MG63 (cell line): Measurements from ENCODE around the gene SHKBP1. TPM values are rescaled to one million over a fixed set of nuclear protein-coding genes. Genes with fewer than 3 reads are reported as not detected.

Source experiments
- DNase-seq: peaks from one replicate; pipeline ENCODE4 v3.0.0-alpha.2; 2020
- H3K27me3 ChIP-seq: fragments of 250-450 bp; sonication (Bioruptor Pico); 2 replicates; pipeline ENCODE4 v1.5.1; 2020; ENCODE audit warnings: mild to moderate bottlenecking, moderate library complexity
- H3K36me3 ChIP-seq: fragments of 250-450 bp; sonication (Bioruptor Pico); 2 replicates; pipeline ENCODE4 v1.5.1; 2020; ENCODE audit warnings: mild to moderate bottlenecking, moderate library complexity
- H3K4me3 ChIP-seq: fragments of 250-450 bp; sonication (Bioruptor Pico); 2 replicates; pipeline ENCODE4 v1.5.1; 2020; ENCODE audit warnings: mild to moderate bottlenecking, moderate library complexity
- H3K9me3 ChIP-seq: fragments of 250-450 bp; sonication (Bioruptor Pico); 2 replicates; pipeline ENCODE4 v1.5.1; 2020; ENCODE audit warnings: mild to moderate bottlenecking, moderate library complexity
- total RNA-seq: library from RNA; depleted of rRNA; stranded (reverse); fragments of >200 nt; shearing (Covaris generic); gene quantifications from 2 replicates; pipeline ENCODE4 v1.2.3, GENCODE V29; 2014; ENCODE audit warnings: low replicate concordance

The SHKBP1 gene
- total RNA-seq, 1 experiment from 2014 or later: 105 TPM

DNA sequence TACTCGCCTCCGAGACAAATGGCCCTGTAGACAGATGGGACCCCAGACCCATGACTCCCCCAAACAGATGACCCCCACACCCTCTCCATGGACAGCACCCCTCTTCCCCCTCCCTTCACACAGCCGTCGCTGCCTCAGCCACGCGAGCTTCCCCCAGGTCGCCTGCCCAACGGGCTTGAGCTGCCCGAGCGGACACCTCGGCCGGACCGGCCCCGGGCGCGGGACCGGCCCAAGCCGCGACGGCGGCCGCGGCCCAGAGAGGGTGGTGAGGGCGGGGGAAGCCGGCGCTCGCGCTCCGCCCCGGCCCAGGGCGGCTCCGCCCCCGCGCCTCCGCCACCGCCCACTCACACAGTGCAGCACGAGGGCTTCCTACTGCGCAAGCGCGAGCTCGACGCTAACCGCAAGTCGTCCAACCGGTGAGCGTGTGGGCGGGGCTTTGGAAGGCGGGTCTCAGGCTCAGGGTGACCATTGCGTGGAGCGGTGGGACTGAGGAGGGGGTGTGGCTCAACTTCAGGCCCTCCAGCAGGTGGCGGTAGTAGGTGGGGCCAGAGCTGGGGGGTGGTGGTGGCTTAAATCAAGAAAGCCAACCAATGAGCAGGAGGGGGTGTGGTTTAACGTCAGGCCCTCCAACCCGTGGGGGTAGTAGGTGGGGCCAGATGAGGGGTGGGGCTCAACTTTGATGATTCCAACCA, 6.2 kb upstream of the SHKBP1 start:
- Histone ChIP-seq H3K36me3 (no peaks in the 10 kb centered on the region), H3K27me3 (no peaks in the 10 kb centered on the region), H3K4me3 (peak overlapping the region; percentile 52), H3K9me3 (no peaks in the 10 kb centered on the region)
- DNase-seq: peak; percentile 100

DNA sequence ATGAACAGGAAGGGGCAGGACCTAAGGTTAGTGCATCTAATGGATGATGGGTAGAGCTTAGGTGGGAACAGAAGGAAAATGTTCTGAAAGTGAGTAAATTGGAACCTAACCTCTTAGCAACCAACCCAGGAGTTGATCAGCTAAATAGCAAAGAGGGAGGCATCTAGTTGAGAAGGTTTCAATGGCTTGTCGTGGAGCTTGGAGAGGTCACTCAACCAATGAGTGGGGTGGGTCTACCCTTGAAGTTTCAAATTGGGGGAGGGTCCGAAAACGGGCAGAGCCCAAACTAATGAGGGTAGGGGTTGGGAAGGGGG, 5.7 kb upstream of the SHKBP1 start:
- no peak overlapping the region for H3K4me3 ChIP-seq

DNA sequence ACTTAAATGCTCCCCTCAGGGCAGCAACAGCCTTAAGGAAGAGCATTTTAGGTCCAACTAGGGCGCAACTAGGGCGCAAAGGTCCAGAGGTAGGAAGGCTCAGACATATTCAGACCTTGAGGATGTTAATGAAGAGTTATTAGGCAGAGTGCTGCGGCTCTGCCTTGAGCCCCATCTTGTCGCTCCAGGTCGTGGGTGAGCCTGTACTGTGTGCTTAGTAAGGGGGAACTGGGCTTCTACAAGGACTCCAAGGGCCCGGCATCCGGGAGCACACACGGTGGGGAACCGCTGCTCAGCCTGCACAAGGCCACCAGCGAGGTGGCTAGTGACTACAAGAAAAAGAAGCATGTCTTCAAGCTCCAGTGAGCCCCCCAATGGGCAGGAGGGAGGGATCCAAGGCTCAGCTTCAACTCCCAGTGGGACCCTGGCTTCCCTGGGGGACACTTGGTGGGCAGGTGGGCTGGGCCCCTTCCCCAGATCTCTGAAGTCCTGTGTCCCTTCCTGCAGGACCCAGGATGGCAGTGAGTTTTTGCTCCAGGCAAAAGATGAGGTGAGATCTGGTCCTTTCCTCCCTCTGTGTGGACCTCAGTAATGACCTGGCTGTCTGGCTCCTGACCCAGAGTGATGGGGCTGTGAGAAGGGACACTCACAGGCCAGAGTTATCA, 4.7 kb upstream of the SHKBP1 start:
- DNase-seq: no peak
- no peaks in the 10 kb centered on the region for H3K27me3 ChIP-seq
- no peak overlapping the region for H3K4me3 ChIP-seq
- no peaks in the 10 kb centered on the region for H3K36me3 ChIP-seq
- no peaks in the 10 kb centered on the region for H3K9me3 ChIP-seq

More for the DNA sequence above, 5.7 kb upstream of the SHKBP1 start:
- no peak for DNase-seq
- Histone ChIP-seq H3K36me3 (no peaks in the 10 kb centered on the region), H3K27me3 (no peaks in the 10 kb centered on the region), H3K9me3 (no peaks in the 10 kb centered on the region)

DNA sequence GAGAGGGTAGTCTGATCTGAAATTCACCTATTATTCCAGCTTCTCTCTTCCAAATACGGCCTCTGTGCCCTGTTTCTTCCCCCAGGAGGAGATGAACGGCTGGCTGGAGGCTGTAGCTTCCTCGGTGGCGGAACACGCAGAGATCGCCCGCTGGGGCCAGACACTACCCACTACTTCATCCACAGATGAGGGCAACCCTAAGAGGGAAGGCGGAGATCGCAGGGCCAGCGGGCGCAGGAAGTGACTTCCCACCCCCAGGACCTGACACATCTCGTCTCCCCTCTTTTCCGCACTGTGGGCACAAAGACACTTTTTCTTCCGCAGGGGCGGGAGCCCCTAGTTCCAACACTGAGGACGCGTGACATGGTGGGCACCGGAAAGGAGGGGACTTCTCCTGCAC, 1.3 kb upstream of the SHKBP1 start:
- peaks cover 14% of the 10 kb centered on the region for H3K36me3 ChIP-seq
- H3K27me3 ChIP-seq: no peaks in the 10 kb centered on the region
- no peak overlapping the region for H3K4me3 ChIP-seq
- H3K9me3 ChIP-seq: no peaks in the 10 kb centered on the region
- DNase-seq: no peak

DNA sequence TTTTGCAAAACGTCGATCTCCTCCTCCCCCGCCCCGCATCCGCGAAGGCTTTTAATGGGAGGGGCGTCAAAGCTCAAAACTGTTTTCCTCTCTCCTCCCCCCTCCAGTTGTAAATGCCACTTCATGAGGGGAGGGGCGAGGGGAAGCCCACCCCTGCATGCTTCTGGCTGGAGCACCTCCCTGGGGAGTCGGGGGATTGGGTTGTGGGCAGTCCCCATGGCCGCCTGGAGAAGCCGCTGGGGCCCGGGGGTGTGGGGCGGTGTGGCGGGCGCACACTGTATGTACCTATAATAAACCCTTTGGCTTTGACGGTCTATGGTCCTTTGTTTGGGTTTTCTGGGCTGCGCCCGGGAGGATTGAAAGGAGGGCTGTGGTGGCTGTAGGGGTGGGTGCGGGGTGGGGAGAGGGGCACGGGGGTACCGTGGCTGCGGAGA, 505 bp upstream of the SHKBP1 start:
- Histone ChIP-seq H3K9me3 (no peaks in the 10 kb centered on the region), H3K4me3 (peak overlapping the region; percentile 94), H3K27me3 (no peaks in the 10 kb centered on the region), H3K36me3 (peaks cover 16% of the 10 kb centered on the region)
- DNase-seq: no peak

DNA sequence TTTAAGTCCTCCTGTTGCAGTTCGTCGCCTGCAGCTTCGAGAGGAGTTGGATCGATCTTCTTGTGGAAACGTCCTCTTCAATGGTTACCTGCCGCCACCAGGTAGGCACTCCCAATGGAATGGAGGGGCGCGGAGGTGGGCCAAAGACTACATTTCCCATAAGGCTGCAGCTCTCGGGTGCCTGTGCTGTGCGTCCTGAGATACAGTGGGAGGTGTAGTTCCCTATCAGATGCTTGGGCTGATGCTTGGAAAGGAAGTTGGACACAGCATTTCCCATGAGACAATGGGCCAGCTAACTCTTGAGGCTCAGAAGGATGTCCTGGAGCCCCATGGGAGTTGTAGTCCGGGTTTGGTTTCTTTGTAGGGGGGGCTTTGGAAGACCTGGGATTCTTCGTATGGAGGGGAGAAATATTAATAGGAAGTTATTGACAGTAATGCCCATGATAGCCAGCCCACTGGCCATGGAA, 1.8 kb downstream of the SHKBP1 start:
- no peak for DNase-seq

DNA sequence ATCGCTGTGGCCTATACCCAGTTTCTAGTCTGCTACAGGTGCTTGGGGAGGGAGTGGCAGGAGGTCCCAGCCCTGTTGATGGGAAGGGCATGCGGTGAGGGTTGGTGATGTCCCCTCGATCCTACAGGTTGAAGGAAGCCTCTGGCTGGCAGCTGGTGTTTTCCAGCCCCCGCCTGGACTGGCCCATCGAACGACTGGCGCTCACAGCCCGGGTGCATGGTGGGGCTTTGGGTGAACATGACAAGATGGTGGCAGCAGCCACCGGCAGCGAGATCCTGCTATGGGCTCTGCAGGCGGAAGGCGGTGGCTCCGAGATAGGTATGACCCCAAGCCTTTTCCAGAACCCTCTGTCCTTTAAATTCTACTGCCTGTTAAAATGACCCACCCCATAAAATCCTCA, 3.9 kb downstream of the SHKBP1 start:
- DNase-seq: no peak
- H3K9me3 ChIP-seq: no peaks in the 10 kb centered on the region
- no peaks in the 10 kb centered on the region for H3K27me3 ChIP-seq
- H3K36me3 ChIP-seq: peaks cover 25% of the 10 kb centered on the region
- no peak overlapping the region for H3K4me3 ChIP-seq

More for the DNA sequence above, 1.8 kb downstream of the SHKBP1 start:
- H3K36me3 ChIP-seq: peaks cover 18% of the 10 kb centered on the region
- H3K9me3 ChIP-seq: no peaks in the 10 kb centered on the region
- no peak overlapping the region for H3K4me3 ChIP-seq
- no peaks in the 10 kb centered on the region for H3K27me3 ChIP-seq

DNA sequence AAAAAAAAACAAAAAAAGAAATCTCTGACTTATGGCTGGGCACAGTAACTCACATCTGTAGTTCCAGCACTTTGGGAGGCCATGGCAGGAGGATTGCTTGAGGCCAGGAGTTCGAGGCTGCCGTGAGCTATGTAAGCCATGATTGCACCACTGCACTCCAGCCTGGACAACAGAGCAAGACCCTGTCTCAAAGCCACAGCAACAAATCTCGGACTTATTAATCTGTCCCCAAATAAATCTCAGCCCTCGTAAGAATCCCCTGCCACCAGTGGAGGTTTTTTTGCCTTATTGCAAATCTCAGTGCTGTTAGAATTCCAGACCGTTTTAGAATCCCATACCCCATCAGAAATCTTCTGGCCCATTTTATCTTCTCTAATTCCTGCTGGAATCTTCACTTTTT, 4.9 kb downstream of the SHKBP1 start:
- no peak for DNase-seq
- no peaks in the 10 kb centered on the region for H3K27me3 ChIP-seq
- no peaks in the 10 kb centered on the region for H3K9me3 ChIP-seq
- H3K36me3 ChIP-seq: peaks cover 25% of the 10 kb centered on the region
- no peak overlapping the region for H3K4me3 ChIP-seq

DNA sequence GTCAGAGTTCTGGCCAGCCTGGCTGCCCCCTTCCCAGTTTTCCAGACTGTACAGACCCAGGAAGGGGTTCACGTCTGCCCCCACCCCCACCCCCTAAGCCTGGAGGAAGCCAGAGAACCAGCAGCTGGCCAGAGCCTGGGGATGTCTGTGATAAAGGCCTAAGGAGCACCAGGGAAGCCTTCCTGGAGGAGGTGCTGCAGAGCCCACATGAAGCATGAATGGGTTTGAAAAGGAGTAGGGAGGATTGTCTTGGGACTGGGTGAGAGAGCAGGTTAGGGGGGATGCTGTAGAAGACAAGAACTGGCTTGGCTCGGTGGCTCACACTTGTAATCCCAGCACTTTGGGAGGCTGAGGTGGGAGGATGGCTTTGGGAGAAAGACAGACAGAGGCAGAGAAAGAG, 5.8 kb downstream of the SHKBP1 start:
- Histone ChIP-seq H3K36me3 (peaks cover 28% of the 10 kb centered on the region), H3K27me3 (no peaks in the 10 kb centered on the region), H3K4me3 (no peak overlapping the region), H3K9me3 (no peaks in the 10 kb centered on the region)
- DNase-seq: no peak

DNA sequence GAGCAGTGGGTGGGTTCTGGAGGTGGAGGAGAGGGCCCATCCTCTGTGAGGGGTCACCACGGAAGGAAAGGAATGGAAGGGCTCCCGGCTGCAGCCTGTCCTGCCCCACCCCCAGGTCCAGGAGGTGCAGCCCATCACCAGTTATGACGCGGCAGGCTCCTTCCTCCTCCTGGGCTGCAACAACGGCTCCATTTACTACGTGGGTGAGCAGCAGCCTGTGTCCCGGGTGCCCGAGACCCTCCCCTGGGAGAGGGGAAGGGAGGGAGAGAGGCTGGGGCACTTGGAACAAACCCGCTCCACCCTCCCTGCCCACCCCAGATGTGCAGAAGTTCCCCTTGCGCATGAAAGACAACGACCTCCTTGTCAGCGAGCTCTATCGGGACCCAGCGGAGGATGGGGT, 6.6 kb downstream of the SHKBP1 start:
- Histone ChIP-seq H3K4me3 (no peak overlapping the region), H3K27me3 (no peaks in the 10 kb centered on the region), H3K9me3 (no peaks in the 10 kb centered on the region), H3K36me3 (peaks cover 31% of the 10 kb centered on the region)
- DNase-seq: no peak

DNA sequence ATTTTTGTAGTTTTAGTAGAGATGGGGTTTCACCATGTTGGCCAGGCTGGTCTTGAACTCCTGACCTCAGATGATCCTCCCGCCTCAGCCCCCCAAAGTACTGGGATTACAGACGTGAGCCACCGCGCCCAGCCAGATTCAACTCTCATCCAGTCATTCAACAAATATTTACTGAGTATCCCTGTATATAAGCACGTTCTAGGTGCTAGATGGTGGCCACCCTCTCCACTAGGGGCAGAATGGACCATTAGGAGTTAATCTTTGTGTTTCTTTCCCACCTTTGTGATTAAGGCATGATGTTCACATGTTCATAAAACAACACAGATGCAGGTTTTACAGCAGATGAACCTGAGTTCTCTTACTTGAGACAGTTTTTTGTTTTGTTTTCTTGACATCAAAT, 7.3 kb downstream of the SHKBP1 start:
- Histone ChIP-seq H3K27me3 (no peaks in the 10 kb centered on the region), H3K4me3 (no peak overlapping the region), H3K9me3 (no peaks in the 10 kb centered on the region), H3K36me3 (peaks cover 28% of the 10 kb centered on the region)
- DNase-seq: no peak

DNA sequence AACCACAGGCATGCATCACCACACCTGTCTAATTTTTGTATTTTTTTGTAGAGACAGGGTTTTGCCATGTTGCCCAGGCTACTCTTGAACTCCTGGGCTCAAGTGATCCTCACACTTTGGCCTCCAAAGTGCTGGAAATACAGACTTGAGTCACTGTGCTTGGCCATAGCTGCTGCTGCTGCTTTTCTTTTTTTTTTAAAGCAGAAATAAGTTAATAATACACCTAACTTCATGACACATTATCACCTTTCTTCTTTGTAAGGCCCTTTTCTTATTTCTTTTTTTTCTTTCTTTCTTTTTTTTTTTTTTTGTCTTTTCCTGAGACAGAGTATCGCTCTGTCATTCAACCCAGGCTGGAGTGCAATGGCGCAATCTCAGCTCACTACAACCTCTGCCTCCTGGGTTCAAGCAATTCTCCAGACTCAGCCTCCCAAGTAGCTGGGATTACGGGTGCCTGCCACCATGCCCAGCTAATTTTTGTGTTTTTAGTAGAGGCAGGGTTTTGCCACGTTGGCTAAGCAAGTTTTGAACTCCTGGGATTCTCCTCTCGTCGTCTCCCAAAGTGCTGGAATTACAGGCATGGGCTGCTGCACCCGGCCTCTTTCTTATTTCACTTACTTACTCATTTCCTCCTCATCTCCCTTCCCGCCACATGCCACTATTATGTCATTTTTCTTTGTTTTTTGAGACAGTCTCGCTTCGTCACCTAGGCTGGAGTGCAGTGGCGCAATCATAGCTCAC, 8.7 kb downstream of the SHKBP1 start:
- Histone ChIP-seq H3K36me3 (peaks cover 23% of the 10 kb centered on the region), H3K9me3 (no peaks in the 10 kb centered on the region), H3K4me3 (no peak overlapping the region), H3K27me3 (no peaks in the 10 kb centered on the region)
- no peak for DNase-seq

DNA sequence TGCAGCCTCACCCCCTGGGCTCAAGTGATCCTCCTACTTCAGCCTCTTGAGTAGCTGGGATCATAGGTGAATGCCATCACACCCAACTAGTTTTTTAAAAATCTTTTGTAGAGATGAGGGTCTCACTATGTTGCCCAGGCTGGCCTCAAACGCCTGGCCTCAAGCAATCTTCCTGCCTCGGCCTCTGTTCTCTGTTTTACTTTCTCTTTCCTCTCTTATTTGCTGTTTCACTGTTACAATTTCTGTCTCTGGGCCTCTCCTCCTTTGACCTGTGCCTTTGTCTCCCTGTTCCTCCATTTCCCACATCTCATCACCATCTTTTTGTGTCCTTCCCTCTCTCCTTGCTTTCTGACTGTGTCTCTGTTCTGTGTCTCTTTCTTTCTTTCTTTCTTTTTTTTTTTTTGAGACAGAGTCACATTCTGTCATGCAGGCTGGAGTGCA, 9.3 kb downstream of the SHKBP1 start:
- no peak for DNase-seq
- H3K27me3 ChIP-seq: no peaks in the 10 kb centered on the region
- no peak overlapping the region for H3K4me3 ChIP-seq
- H3K36me3 ChIP-seq: peaks cover 22% of the 10 kb centered on the region
- H3K9me3 ChIP-seq: no peaks in the 10 kb centered on the region

DNA sequence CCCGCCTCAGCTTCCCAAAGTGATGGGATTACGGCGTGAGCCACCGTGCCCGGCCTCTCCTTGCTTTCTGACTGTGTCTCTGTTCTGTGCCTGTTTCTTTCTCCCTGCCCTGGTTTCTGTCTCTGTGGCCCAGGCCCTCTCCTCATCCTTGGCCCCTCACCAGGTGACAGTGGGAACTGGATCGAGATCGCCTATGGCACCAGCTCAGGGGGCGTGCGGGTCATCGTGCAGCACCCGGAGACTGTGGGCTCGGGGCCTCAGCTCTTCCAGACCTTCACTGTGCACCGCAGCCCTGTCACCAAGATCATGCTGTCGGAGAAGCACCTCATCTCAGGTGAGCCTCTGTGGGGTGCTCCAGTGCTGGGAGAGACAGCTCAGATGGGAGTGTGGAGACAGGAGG, 9.9 kb downstream of the SHKBP1 start:
- Histone ChIP-seq H3K27me3 (no peaks in the 10 kb centered on the region), H3K36me3 (peaks cover 22% of the 10 kb centered on the region), H3K9me3 (no peaks in the 10 kb centered on the region), H3K4me3 (no peak overlapping the region)
- DNase-seq: no peak

DNA sequence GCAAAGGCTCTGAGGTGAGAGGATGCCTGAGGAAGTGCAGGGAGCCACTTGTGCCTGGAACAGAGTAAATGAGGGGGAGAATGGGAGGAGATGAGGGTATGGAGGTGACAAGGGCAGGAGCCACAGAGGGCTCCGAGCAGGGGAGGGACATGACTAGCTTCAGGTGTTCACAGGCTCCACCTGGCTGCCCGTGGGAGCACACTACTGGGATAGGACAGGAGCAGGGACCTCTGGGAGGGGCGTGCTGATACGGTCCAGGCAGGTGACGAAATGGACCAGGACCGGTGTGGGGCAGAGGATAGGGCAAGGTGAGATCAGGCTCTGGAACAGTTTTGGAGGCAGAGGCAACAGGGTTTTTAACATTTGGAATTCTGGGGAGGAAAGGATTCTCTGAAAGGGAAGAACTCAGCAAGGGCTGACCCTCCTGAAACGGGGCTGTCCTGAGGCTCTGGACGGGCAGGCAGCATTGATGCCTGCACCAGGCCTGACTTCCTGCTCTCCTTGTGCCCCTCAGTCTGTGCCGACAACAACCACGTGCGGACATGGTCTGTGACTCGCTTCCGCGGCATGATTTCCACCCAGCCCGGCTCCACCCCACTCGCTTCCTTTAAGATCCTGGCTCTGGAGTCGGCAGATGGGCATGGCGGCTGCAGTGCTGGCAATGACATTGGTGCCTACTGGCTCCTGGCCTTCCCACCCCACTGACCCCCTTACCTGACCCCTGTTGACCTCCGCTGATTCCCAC, 11.6 kb downstream of the SHKBP1 start:
- H3K36me3 ChIP-seq: peaks cover 20% of the 10 kb centered on the region
- H3K4me3 ChIP-seq: no peak overlapping the region
- H3K27me3 ChIP-seq: no peaks in the 10 kb centered on the region
- H3K9me3 ChIP-seq: no peaks in the 10 kb centered on the region
- DNase-seq: no peak

DNA sequence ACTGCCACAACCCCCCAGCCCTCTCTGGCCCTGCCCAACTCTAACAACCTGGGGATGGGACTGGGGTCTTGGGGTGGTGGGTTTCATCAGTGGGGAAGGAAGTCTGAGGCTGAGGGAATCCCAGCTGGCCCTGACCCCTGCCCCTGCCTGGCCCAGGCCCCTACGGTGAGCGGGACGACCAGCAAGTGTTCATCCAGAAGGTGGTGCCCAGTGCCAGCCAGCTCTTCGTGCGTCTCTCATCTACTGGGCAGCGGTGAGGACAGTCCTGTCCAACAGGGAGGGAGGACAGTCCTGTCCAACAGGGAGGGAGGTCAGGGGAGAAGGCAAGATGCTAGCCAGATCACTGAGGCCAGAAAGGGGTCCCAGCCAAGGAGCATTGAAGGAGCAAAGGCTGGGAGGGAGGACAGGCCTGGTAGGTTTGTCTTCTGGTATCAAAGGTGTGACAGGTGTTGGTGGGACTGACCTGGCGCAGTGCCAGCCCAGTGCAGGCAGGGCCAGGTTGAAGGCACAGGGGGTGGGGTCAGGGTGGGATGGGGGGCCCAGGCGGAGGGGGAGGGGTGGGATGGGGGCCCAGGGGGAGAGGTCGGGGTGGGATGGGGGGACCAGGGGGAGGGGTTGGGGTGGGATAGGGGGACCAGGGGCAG, 12.4 kb downstream of the SHKBP1 start:
- Histone ChIP-seq H3K9me3 (no peaks in the 10 kb centered on the region), H3K36me3 (peaks cover 18% of the 10 kb centered on the region), H3K27me3 (no peaks in the 10 kb centered on the region), H3K4me3 (no peak overlapping the region)
- DNase-seq: no peak
